ENCODE measurements around the gene DDX51. TPM values are rescaled to one million over a fixed set of nuclear protein-coding genes. Genes with fewer than 3 reads are reported as not detected.
"Not testable (repeated sequence)": the region's sequence is repeated elsewhere in the genome, so short reads cannot be mapped to it uniquely, and the experiment has no call there.

The DDX51 gene
- total RNA-seq, 1 donor from 2014 or later = 28.1 TPM

DNA sequence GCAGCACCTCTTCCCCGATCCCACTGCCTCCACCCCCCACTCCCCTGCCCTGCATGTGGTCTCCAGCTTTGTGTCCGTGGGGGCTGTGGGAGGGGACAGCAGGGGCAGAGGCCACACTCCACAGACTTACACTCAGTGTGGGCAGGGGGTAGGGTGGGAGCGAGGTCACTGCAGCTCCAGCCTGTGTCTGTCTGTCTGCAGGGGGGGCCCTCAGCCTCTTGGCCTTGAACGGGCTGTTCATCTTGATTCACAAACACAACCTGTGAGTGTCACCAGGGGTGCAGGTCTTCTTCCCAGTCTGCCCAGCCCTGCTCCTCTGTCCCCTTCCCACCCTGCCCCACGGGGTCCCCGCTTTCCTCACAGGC lies 6.6 kb upstream of the DDX51 start:
- DNase-seq (ENCODE audit: low spot score, unreplicated experiment) = peak; percentile 7
- TF ChIP-seq, protein P1, sequence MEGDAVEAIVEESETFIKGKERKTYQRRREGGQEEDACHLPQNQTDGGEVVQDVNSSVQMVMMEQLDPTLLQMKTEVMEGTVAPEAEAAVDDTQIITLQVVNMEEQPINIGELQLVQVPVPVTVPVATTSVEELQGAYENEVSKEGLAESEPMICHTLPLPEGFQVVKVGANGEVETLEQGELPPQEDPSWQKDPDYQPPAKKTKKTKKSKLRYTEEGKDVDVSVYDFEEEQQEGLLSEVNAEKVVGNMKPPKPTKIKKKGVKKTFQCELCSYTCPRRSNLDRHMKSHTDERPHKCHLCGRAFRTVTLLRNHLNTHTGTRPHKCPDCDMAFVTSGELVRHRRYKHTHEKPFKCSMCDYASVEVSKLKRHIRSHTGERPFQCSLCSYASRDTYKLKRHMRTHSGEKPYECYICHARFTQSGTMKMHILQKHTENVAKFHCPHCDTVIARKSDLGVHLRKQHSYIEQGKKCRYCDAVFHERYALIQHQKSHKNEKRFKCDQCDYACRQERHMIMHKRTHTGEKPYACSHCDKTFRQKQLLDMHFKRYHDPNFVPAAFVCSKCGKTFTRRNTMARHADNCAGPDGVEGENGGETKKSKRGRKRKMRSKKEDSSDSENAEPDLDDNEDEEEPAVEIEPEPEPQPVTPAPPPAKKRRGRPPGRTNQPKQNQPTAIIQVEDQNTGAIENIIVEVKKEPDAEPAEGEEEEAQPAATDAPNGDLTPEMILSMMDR (IDR thresholded peaks at IDR 0.05; ENCODE audit: unreplicated experiment) = no peak
- H3K36me3 Mint-ChIP-seq (ENCODE audit: insufficient read depth) = peaks cover 1% of the 10 kb centered on the region
- H3K27me3 Mint-ChIP-seq = peaks cover 3% of the 10 kb centered on the region
- H3K4me3 Mint-ChIP-seq (ENCODE audit: low read depth) = no peak overlapping the region
- no peaks in the 10 kb centered on the region for H3K4me1 Mint-ChIP-seq (ENCODE audit: low read depth)
- H3K27ac Mint-ChIP-seq = no peak overlapping the region
- no peaks in the 10 kb centered on the region for H3K9me3 Mint-ChIP-seq (ENCODE audit: low read depth)

GRCh38 chr12:132149526-132149925 lies 5.4 kb upstream of the DDX51 start:
- H3K9me3 Mint-ChIP-seq (ENCODE audit: low read depth); H3K36me3 Mint-ChIP-seq (ENCODE audit: insufficient read depth); H3K4me1 Mint-ChIP-seq (ENCODE audit: low read depth); H3K27ac Mint-ChIP-seq; H3K4me3 Mint-ChIP-seq (ENCODE audit: low read depth); DNase-seq (ENCODE audit: low spot score, unreplicated experiment); H3K27me3 Mint-ChIP-seq: not testable (repeated sequence)

DNA sequence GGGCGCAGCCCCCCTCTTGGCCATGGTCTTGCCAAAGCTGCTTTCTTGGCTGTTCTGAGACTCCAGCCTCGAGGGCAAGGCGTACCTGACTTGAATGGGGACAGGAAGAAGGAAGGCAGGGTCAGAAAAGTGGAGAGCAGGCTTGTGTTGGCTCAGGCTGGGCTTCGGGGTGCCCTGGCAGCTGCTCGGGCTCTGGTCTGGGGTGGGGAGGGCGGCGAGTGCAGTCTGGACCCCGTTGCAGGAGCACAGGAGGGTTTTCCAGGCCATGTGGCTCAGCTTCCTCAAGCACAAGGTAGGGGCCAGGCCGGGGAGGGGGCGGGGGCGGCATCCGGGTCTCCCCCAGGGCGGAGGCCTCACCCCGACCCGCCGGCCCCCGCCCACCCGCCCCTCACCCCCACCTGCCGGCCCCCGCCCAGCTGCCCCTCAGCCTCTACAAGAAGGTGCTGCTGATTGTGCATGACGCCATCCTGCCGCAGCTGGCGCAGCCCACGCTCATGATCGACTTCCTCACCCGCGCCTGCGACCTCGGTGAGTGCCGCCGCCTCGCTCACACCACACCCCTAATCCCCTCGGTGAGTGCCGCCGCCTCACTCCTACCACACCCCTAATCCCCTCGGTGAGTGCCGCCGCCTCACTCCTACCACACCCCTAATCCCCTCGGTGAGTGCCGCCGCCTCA lies 4.4 kb upstream of the DDX51 start:
- Mint-ChIP-seq H3K27me3 (no peaks in the 10 kb centered on the region), H3K9me3 (ENCODE audit: low read depth) (no peaks in the 10 kb centered on the region), H3K4me1 (ENCODE audit: low read depth) (peaks cover 7% of the 10 kb centered on the region), H3K4me3 (ENCODE audit: low read depth) (no peak overlapping the region), H3K27ac (peak overlapping the region; percentile 29), H3K36me3 (ENCODE audit: insufficient read depth) (peaks cover 1% of the 10 kb centered on the region)
- TF ChIP-seq, protein P1 (IDR thresholded peaks at IDR 0.05; ENCODE audit: unreplicated experiment) = no peak
- DNase-seq (ENCODE audit: low spot score, unreplicated experiment) = no peak

GRCh38 chr12:132147423-132148367 lies 3.6 kb upstream of the DDX51 start:
- H3K4me1 Mint-ChIP-seq (ENCODE audit: low read depth) = peaks cover 11% of the 10 kb centered on the region
- DNase-seq (ENCODE audit: low spot score, unreplicated experiment) = peak; percentile 9
- no peaks in the 10 kb centered on the region for H3K9me3 Mint-ChIP-seq (ENCODE audit: low read depth)

GRCh38 chr12:132146772-132147422 lies 2.8 kb upstream of the DDX51 start:
- H3K9me3 Mint-ChIP-seq (ENCODE audit: low read depth) = no peaks in the 10 kb centered on the region
- peaks cover 11% of the 10 kb centered on the region for H3K4me1 Mint-ChIP-seq (ENCODE audit: low read depth)
- no peak for DNase-seq (ENCODE audit: low spot score, unreplicated experiment)
- TF ChIP-seq, protein P1 (IDR thresholded peaks at IDR 0.05; ENCODE audit: unreplicated experiment) = no peak
- peaks cover 3% of the 10 kb centered on the region for H3K27me3 Mint-ChIP-seq
- H3K4me3 Mint-ChIP-seq (ENCODE audit: low read depth) = peak overlapping the region; percentile 40
- H3K27ac Mint-ChIP-seq = no peak overlapping the region
- peaks cover 4% of the 10 kb centered on the region for H3K36me3 Mint-ChIP-seq (ENCODE audit: insufficient read depth)

More at GRCh38 chr12:132147423-132148367, 3.6 kb upstream of the DDX51 start:
- TF ChIP-seq, protein P1 (IDR thresholded peaks at IDR 0.05; ENCODE audit: unreplicated experiment) = no peak
- Mint-ChIP-seq H3K36me3 (ENCODE audit: insufficient read depth) (peaks cover 4% of the 10 kb centered on the region), H3K27ac (no peak overlapping the region), H3K4me3 (ENCODE audit: low read depth) (no peak overlapping the region), H3K27me3 (peaks cover 3% of the 10 kb centered on the region)
